HCT116 (cell line): ENCODE results near the gene MAP3K21. TPM values are rescaled to one million over a fixed set of nuclear protein-coding genes. Genes with fewer than 3 reads are reported as not detected.

Experiments
- ATAC-seq: fragments of 200-7000 bp; cut with Tn5 transposase; 2 replicates; pipeline ENCODE4 v1.9.1; 2020; ENCODE audit warnings: mild to moderate bottlenecking, moderate library complexity
- BruUV-seq: library from RNA; stranded (reverse); fragments of 400-500 nt; replicated peaks from 2 replicates; lab custom pipeline; 2021; lab: Mats Ljungman, UMichigan
- CTCF ChIA-PET: fragments of 300-600 bp; sonication (Branson Sonifier 250); formaldehyde crosslinking; loops from one replicate; lab custom pipeline; 2021; ENCODE audit warnings: antibody characterized with exemption; lab: Charles Lee
- POLR2A ChIA-PET: fragments of 300-600, 350-600 bp; sonication (Branson Sonifier 250); formaldehyde crosslinking; loops from one replicate; lab custom pipeline; 2021; ENCODE audit warnings: antibody characterized with exemption; lab: Charles Lee
- RAD21 ChIA-PET, 2 experiments: fragments of 300-600 bp; sonication (Branson Sonifier 250); formaldehyde crosslinking; loops; one replicate each; lab custom pipeline; 2023; ENCODE audit warnings: low total read pairs in 2 of 2; ENCODE audit not compliant: uncharacterized antibody in 2 of 2, unreplicated experiment in 2 of 2, low non-redundant PET in 1 of 2; lab: Charles Lee
- DNase-seq: peaks from one replicate; pipeline ENCODE4 v3.0.0-alpha.2; 2010; ENCODE audit warnings: low read depth, low spot score
- H2AFZ ChIP-seq: fragments of 200-600 bp; shearing (Covaris generic), sonication (generic); 2 replicates; pipeline ENCODE4 v1.6.1; 2017; ENCODE audit warnings: low read depth, mixed run types, mixed read lengths, antibody characterized with exemption, low read length; ENCODE audit not compliant: poor library complexity, severe bottlenecking
- H3K27ac ChIP-seq: 2 replicates; pipeline ENCODE4 v1.5.1; 2012; ENCODE audit warnings: low read depth, low read length
- H3K27me3 ChIP-seq: fragments of 200-600 bp; sonication (generic); 2 replicates; pipeline ENCODE4 v1.6.1; 2016; ENCODE audit warnings: mixed run types, low read length, mixed read lengths; ENCODE audit not compliant: insufficient read depth
- H3K36me3 ChIP-seq, 2 experiments: fragments of 200-500 bp in 1 of 2; fragments of 200-600 bp in 1 of 2; sonication (Bioruptor generic) in 1 of 2; sonication (generic) in 1 of 2; 2 replicates each; pipeline versions ENCODE4 v1.5.1 to v1.6.1; 2014 to 2016; ENCODE audit warnings: low read length in 2 of 2, inconsistent platforms in 1 of 2, mixed read lengths in 1 of 2, mixed run types in 1 of 2; ENCODE audit not compliant: insufficient read depth in 2 of 2, control insufficient read depth in 1 of 2
- H3K4me1 ChIP-seq, 2 experiments: fragments of 200-600 bp in 1 of 2; sonication (generic) in 1 of 2; 2 replicates each; pipeline versions ENCODE4 v1.5.1 to v1.6.1; 2012 to 2017; ENCODE audit warnings: low read length in 2 of 2, inconsistent platforms in 1 of 2, mild to moderate bottlenecking in 1 of 2, mixed read lengths in 1 of 2, mixed run types in 1 of 2, moderate library complexity in 1 of 2; ENCODE audit not compliant: insufficient read depth in 2 of 2, control insufficient read depth in 1 of 2
- H3K4me2 ChIP-seq: fragments of 200-600 bp; sonication (generic); 2 replicates; pipeline ENCODE4 v1.6.1; 2017; ENCODE audit warnings: mixed run types, low read length, mixed read lengths
- H3K4me3 ChIP-seq, 2 experiments: fragments of 200-600 bp in 1 of 2; sonication (generic) in 1 of 2; replicated peaks in 1 of 2; 2 replicates each; pipeline ENCODE4 v1.5.1; 2011 to 2016; ENCODE audit warnings: low read length in 2 of 2, control low read depth in 1 of 2, low read depth in 1 of 2, mild to moderate bottlenecking in 1 of 2, mixed read lengths in 1 of 2, mixed run types in 1 of 2
- H3K79me2 ChIP-seq: fragments of 200-600 bp; sonication (generic); 2 replicates; pipeline ENCODE4 v1.6.1; 2017; ENCODE audit warnings: mild to moderate bottlenecking, mixed run types, low read length, moderate library complexity, mixed read lengths; ENCODE audit not compliant: insufficient read depth
- H3K9ac ChIP-seq: fragments of 200-600 bp; sonication (generic); 2 replicates; pipeline ENCODE4 v1.6.1; 2016; ENCODE audit warnings: low read length, mixed read lengths
- H3K9me2 ChIP-seq: fragments of 200-600 bp; sonication (generic), shearing (Covaris generic); 2 replicates; pipeline ENCODE4 v1.6.1; 2017; ENCODE audit warnings: mixed run types, mild to moderate bottlenecking, moderate library complexity; ENCODE audit not compliant: insufficient read depth
- H3K9me3 ChIP-seq, 2 experiments: fragments of 200-500 bp in 1 of 2; fragments of 200-600 bp in 1 of 2; sonication (Bioruptor generic) in 1 of 2; sonication (generic) in 1 of 2; 2 replicates each; pipeline ENCODE4 v1.6.1; 2014 to 2017; ENCODE audit warnings: low read length in 2 of 2, mixed read lengths in 2 of 2, inconsistent platforms in 1 of 2, low read depth in 1 of 2, mild to moderate bottlenecking in 1 of 2, mixed run types in 1 of 2, moderate library complexity in 1 of 2; ENCODE audit not compliant: control insufficient read depth in 1 of 2, insufficient read depth in 1 of 2
- H4K20me1 ChIP-seq: fragments of 200-600 bp; sonication (generic), shearing (Covaris generic); 2 replicates; pipeline ENCODE4 v1.6.1; 2017; ENCODE audit warnings: mixed run types, mild to moderate bottlenecking, moderate library complexity; ENCODE audit not compliant: insufficient read depth
- ATF3 ChIP-seq: IDR thresholded peaks from 2 replicates; pipeline ENCODE4 v1.6.1; 2012
- CTCF ChIP-seq, 3 experiments: fragments of 200-600 bp in 1 of 3; sonication (generic) in 1 of 3; IDR thresholded peaks in 2 of 3; conservative IDR thresholded peaks in 1 of 3; 2 replicates each; pipeline ENCODE4 v1.5.1; 2012 to 2017; ENCODE audit warnings: low read depth in 2 of 3, low read length in 2 of 3, antibody characterized with exemption in 1 of 3, borderline replicate concordance in 1 of 3, control low read depth in 1 of 3, mild to moderate bottlenecking in 1 of 3, mixed read lengths in 1 of 3, mixed run types in 1 of 3, moderate library complexity in 1 of 3; ENCODE audit not compliant: insufficient read depth in 1 of 3
- ELF1 ChIP-seq: IDR thresholded peaks from 2 replicates; pipeline ENCODE4 v1.6.1; 2012; ENCODE audit warnings: low read depth, borderline replicate concordance
- EZH2 ChIP-seq: fragments of 200-600 bp; sonication (generic); IDR thresholded peaks from 2 replicates; pipeline ENCODE4 v1.6.1; 2017; ENCODE audit warnings: antibody characterized with exemption, mixed run types
- EZH2phosphoT487 ChIP-seq: fragments of 200-600 bp; IDR thresholded peaks from 2 replicates; pipeline ENCODE4 v1.6.1; 2018; ENCODE audit warnings: antibody characterized with exemption, borderline replicate concordance
- FOSL1 ChIP-seq: IDR thresholded peaks from 2 replicates; pipeline ENCODE4 v1.6.1; 2012; ENCODE audit warnings: low read depth
- MAX ChIP-seq: IDR thresholded peaks from 2 replicates; pipeline ENCODE4 v1.6.1; 2012
- POLR2A ChIP-seq: IDR thresholded peaks from 2 replicates; pipeline ENCODE4 v1.7.0; 2011; ENCODE audit warnings: borderline replicate concordance; ENCODE audit not compliant: insufficient read depth, insufficient read length; ENCODE audit errors: extremely low read depth
- POLR2AphosphoS5 ChIP-seq: IDR thresholded peaks from 2 replicates; pipeline ENCODE4 v1.6.1; 2011; ENCODE audit warnings: mild to moderate bottlenecking, low read depth, low read length, moderate library complexity
- REST ChIP-seq: IDR thresholded peaks from 2 replicates; pipeline ENCODE4 v1.6.1; 2012; ENCODE audit warnings: low read depth
- SP1 ChIP-seq: IDR thresholded peaks from 2 replicates; pipeline ENCODE4 v1.6.1; 2012; ENCODE audit warnings: low read depth
- SRF ChIP-seq: IDR thresholded peaks from 2 replicates; pipeline ENCODE4 v1.6.1; 2012; ENCODE audit warnings: low read depth
- YY1 ChIP-seq: IDR thresholded peaks from 2 replicates; pipeline ENCODE4 v1.6.1; 2011; ENCODE audit warnings: low read length, low read depth, moderate library complexity, mild to moderate bottlenecking; ENCODE audit not compliant: insufficient replicate concordance; ENCODE audit errors: extremely low read depth
- ZBTB33 ChIP-seq: IDR thresholded peaks from 2 replicates; pipeline ENCODE4 v1.6.1; 2011; ENCODE audit warnings: mild to moderate bottlenecking, low read length, moderate library complexity; ENCODE audit not compliant: insufficient replicate concordance; ENCODE audit errors: extremely low read depth
- ZFX ChIP-seq: fragments of 450-650 bp; IDR thresholded peaks from 2 replicates; pipeline ENCODE4 v1.6.1; 2017
- ZNF274 ChIP-seq: fragments of 200-500 bp; sonication (Bioruptor generic); IDR thresholded peaks from 2 replicates; pipeline ENCODE4 v1.6.1; 2014; ENCODE audit warnings: mild to moderate bottlenecking, low read depth, low read length, inconsistent platforms
- intact Hi-C: fragments of 100-400 bp; cut with micrococcal nuclease; formaldehyde crosslinking; loops from 2 replicates; pipeline ENCODE4 v1.10.0; 2022
- total RNA-seq: library from RNA; stranded (reverse); gene quantifications from one replicate; pipeline ENCODE4 v1.2.1, GENCODE V29; 2021; ENCODE audit not compliant: unreplicated experiment

MAP3K21 gene
- total RNA-seq, 1 experiment from 2014 or later, result 19.1 TPM

GRCh38 chr1:233381806-233382205, 54.3 kb downstream of the MAP3K21 start (continued):
- TF ChIP-seq REST (no peak), YY1 (no peak), SRF (no peak), POLR2AphosphoS5 (no peak)

GRCh38 chr1:233383984-233384383, 56.5 kb downstream of the MAP3K21 start:
- ChIA-PET RAD21 (no interaction called here), CTCF (interaction anchor here (1.3 kb wide), 1 partner anchor 57 kb away, joined by 3 read pairs; no protein-coding TSS in a partner anchor), POLR2A (no interaction called here)
- Histone ChIP-seq H3K4me2 (no peak overlapping the region), H3K27me3 (no peaks in the 10 kb centered on the region), H3K9ac (no peak overlapping the region), H3K27ac (no peak overlapping the region), H3K9me3 (no peaks in the 10 kb centered on the region), H3K9me2 (no peaks in the 10 kb centered on the region), H3K4me1 (no peaks in the 10 kb centered on the region), H3K36me3 (peaks cover 0 to 4% of the 10 kb centered on the region in 2 experiments; a peak in 2 of 4 replicates), H4K20me1 (no peaks in the 10 kb centered on the region), H2AFZ (no peak overlapping the region), H3K79me2 (no peaks in the 10 kb centered on the region), H3K4me3 (no peak overlapping the region)
- BruUV-seq, result no TSS peak
- no peak for ATAC-seq
- TF ChIP-seq ZBTB33 (no peak), POLR2AphosphoS5 (no peak), CTCF (IDR thresholded peaks at IDR 0.05 in 2 of 3, conservative IDR thresholded peaks at IDR 0.05 in 1 of 3; ENCODE audit: borderline replicate concordance in 1 of 3, insufficient read depth in 1 of 3, low read depth in 2 of 3, low read length in 2 of 3) (no peak), YY1 (no peak), MAX (no peak), POLR2A (no peak), ELF1 (no peak), EZH2 (no peak), ZFX (no peak), FOSL1 (no peak), ATF3 (no peak), SP1 (no peak), EZH2phosphoT487 (no peak), ZNF274 (no peak)
- intact Hi-C loops, result no loop called here
- DNase-seq, result no peak
